ENCODE data around the gene SUGT1.
"Not testable (repeated sequence)": the region's sequence is repeated elsewhere in the genome, so short reads cannot be mapped to it uniquely, and the experiment has no call there.

The SUGT1 gene

DNA sequence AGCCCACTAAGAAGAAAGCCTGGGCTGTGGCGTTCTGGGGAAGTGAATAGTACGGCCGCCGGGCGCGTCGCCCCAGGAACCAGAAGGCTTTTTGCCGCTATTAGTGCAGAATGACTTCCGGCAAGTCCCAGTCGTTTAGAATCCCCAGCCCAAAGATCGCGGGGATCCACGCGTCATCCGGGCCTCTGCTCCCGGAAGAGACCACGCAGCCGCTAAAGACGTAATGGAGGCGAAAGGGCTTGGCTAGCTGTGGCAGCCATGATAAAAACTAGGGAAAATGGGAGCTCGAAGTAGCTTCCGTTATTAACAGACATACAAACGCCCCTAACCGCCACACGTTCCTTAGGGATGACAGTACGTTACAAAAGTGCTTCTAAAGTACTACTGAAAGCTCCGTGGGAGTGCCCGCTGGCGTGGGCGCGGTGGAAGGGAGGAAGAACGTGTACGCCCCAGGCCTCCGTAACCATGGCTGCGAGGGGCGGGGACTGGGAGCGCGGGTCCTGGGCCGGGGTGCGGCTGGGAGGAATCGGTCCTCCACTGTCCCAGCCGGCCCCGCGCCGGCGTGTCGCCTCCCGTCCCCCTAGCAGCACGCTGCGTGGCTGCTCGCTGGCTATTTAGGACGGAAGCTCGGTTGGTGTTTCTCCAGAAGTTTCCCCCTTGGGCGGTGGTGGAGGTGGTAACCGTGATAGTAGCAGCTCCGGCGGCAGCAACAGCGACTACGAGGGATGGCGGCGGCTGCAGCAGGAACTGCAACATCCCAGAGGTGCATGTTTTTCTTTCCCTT is at the start of gene SUGT1:
Gene SUGT1 (plus strand): TSS at position 641 of the 784 bp plus-strand sequence. CDS start 85 bp downstream, at position 726.
- DNase-seq (ENCODE audit: low read depth): peak; percentile 90

- not testable (repeated sequence) for DNase-seq (ENCODE audit: low read depth)
Measured at GRCh38 chr13:52603316-52603715, 49.3 kb upstream of the SUGT1 start.

GRCh38 chr13:52606126-52606525 is 46.5 kb upstream of the SUGT1 start:
- DNase-seq (ENCODE audit: low read depth): not testable (repeated sequence)

GRCh38 chr13:52606795-52607194 is 45.8 kb upstream of the SUGT1 start:
- not testable (repeated sequence) for DNase-seq (ENCODE audit: low read depth)

DNA sequence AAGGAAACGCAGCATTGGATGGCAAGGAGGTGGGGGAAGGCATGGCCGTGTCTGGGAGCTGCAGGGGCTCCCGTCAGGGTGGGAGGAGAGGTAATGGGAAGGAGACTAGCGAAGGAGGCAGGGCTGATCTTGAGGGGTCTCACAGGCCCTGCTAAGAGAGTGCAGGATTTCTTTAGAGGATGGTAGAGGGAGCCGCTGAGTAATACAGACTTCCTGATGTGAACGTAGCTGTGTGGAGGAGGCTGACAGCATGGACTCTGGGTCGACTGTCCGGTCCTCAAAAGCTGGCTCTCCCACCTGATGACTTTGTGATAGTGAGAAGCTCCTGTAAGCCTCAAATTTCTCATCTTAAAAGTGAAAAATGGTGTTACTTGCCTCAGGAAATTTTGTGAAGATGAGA is 44.5 kb upstream of the SUGT1 start:
- not testable (repeated sequence) for DNase-seq (ENCODE audit: low read depth)

DNA sequence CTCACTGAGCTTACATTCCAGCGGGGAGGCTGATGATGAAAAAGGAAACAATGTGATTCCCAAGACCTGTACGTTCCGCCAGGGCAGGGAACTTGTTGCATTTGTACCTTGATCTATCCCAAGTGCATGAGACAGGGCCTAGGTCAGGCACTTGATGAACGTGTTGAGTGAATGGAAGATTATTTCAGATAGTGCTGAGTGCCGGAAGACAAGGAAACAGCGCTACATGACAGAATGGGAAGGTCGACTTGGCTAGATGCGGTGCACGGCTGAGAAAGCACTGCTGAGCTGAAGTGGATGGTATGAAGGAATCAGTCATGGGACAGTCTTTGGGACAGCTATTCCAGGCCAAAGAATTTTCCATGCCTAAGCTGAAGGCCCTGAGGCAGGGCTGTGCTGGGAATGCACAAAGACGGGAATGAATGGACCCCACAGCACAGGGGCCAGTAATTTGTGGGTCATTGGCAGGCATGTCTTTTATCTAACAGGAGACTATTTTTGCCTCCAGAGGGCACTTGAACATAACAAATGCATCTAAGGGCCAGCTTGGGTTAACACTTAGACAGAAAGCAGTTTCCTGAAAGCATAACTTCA is 43.5 kb upstream of the SUGT1 start:
- not testable (repeated sequence) for DNase-seq (ENCODE audit: low read depth)

DNA sequence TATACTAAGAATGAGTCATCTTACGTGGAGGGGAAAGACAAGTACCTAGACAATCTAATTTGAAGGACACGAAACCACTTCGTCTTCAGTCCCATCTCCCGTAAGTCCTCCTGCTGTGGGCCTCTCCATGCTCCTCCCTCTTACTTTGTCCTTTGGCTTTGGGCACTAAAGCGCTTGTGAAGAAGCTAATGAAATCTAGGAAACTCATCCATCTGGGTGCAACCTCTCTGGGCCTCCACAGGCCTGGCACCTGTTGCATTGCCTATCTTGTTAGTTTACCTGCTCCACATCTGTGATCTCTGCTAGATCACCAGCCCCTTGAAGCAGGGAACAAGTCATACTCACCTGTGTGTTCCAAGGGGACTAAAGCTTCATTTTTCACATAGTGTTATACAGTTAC is 42.5 kb upstream of the SUGT1 start:
- DNase-seq (ENCODE audit: low read depth): not testable (repeated sequence)

- DNase-seq (ENCODE audit: low read depth): no peak
Measured at GRCh38 chr13:52615134-52615801, 37.4 kb upstream of the SUGT1 start.

GRCh38 chr13:52615812-52616211 is 36.8 kb upstream of the SUGT1 start:
- no peak for DNase-seq (ENCODE audit: low read depth)

GRCh38 chr13:52617070-52618060 is 35.3 kb upstream of the SUGT1 start:
- DNase-seq (ENCODE audit: low read depth): peak; percentile 68

- DNase-seq (ENCODE audit: low read depth): not testable (repeated sequence)
Measured at GRCh38 chr13:52631083-52631690, 21.4 kb upstream of the SUGT1 start.

GRCh38 chr13:52638666-52639328 is 13.8 kb upstream of the SUGT1 start:
- DNase-seq (ENCODE audit: low read depth): no peak

DNA sequence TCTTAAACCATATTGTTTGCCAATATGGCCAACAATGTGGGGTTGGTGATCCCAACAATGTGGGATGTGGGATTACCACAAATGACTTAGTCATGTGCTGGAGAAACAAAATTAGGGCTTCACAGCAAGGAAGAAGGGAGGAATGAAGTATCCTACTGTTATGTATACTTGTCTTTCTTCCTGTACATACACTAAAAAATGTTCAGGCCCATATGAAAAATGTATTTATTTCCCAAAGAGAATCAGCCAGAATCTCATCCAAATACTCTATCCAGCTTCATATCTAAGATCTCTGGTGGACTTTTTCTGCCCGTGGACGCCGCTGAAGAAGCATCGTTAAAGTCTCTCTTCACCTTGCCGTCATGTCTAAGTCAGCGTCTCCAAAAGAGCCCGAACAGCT is 10.5 kb upstream of the SUGT1 start, which contains the start of gene HNRNPA1L2:
Gene HNRNPA1L2 (plus strand): TSS at position 301 of the 400 bp plus-strand sequence. CDS start 62 bp downstream, at position 363.
- DNase-seq (ENCODE audit: low read depth): no peak

GRCh38 chr13:52644108-52644507 is 8.5 kb upstream of the SUGT1 start:
- DNase-seq (ENCODE audit: low read depth): no peak

DNA sequence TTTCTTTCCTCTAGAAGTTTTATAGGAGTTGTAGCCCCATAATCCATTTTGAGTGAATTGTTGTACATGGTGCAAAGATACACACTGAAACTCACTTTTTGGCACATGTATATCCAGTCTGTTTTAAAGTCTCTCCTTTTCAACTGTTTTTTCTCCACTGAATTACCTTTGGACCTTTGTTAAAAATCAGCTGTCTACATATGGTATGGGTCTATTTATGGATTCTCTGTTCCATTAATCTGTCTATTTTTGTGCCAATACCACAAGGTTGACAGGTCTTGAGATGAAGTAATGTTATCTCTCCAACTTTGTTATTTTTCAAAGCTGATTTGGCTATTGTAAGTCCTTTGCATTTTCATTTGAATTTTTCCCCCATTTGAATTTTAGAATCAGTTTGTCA is 5.7 kb upstream of the SUGT1 start:
- DNase-seq (ENCODE audit: low read depth): no peak

DNA sequence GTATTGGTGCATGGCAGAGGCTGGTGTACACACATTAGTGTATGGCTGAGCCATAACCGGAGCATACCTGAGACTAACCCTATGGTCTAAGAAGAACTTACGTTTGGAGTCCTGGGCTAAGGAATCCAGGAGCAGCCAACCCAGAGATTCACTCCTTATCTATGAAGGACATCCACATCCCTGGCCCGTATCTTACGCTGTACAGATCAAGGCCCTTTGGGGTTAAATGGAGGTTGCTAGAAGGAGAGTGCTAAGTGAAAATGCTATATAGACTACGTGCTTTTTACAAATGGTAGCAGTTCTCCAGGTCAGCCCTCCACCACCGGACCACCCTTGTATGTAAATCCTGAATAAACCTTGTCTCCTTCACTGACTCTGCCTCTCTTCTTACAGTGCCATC is 1.9 kb upstream of the SUGT1 start:
- DNase-seq (ENCODE audit: low read depth): no peak

- DNase-seq (ENCODE audit: low read depth): no peak
Measured at GRCh38 chr13:52651897-52652195, 790 bp upstream of the SUGT1 start.

- DNase-seq (ENCODE audit: low read depth): no peak
Measured at GRCh38 chr13:52652980-52653303, 306 bp downstream of the SUGT1 start.

- no peak for DNase-seq (ENCODE audit: low read depth)
Measured at GRCh38 chr13:52659340-52659739, 6.7 kb downstream of the SUGT1 start.

DNA sequence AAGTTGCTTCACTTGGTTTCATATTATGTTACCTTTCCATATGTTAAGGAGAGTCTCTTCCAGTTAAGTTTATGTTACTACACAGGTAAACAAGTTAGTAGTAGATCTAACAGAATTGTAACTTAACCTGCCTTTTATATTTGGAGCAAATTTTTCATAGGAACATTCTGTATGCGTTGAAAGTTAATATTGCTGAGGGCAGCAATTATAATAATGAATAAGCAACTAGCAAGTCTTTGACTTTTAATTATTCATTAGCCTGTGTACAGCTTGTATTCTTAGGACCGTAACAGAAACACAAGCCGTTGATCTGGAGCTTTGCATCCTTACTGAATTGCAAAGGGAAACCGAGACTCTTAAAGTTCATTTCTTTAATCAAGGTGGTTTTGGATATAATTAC is 11.6 kb downstream of the SUGT1 start:
- DNase-seq (ENCODE audit: low read depth): no peak

DNA sequence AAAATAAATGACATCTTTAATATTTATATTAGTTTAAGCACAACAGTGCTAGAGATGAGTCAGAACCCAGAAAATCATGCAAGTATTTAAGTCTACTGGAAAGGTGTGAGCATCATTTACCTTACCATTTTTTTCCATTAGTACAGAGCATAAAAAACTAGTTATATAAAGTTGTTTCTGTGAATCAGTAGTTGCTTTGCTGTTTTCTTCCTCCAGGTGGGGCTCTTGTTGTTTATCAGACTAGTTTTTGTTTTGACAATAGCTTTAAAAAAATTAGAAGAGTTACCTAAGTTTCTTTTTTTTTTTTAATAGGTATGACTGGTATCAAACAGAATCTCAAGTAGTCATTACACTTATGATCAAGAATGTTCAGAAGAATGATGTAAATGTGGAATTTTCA is 12.7 kb downstream of the SUGT1 start:
- DNase-seq (ENCODE audit: low read depth): no peak

Measured in stimulated activated CD8-positive, alpha-beta memory T cell treated with anti-CD3 and anti-CD28 coated beads, Interleukin-12 subunit alpha, Interleukin-12 subunit beta, amount 100 ng/mL, for 4 hours (primary cell).